Effector CD8-positive, alpha-beta T cell (primary cell): ENCODE results near the gene GPRIN2.
"Not testable (repeated sequence)": the region's sequence is repeated elsewhere in the genome, so short reads cannot be mapped to it uniquely, and the experiment has no call there.

ENCODE experiments used
- DNase-seq: peaks from one replicate; lab custom pipeline; 2025; lab: John Stamatoyannopoulos, UW

Gene GPRIN2

DNA sequence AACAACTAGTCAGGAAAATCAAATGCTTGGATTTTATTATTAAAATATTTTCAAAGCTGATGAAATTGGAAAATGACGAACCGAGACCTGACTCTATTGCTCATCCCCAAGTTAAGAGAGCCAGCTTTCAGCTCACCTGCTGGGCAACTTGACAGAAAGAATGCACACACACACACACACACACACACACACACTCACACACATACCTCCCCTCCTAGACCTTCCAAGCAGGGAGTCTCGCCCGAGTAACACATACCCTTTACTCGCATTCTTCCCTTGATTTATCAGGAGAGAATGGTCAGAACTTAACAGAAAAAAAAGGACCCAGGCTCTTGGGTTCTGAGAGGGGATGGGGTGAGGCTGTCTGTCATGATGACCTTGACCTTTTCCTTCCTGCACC, 19.1 kb downstream of the GPRIN2 start:
- DNase-seq, result no peak

DNA sequence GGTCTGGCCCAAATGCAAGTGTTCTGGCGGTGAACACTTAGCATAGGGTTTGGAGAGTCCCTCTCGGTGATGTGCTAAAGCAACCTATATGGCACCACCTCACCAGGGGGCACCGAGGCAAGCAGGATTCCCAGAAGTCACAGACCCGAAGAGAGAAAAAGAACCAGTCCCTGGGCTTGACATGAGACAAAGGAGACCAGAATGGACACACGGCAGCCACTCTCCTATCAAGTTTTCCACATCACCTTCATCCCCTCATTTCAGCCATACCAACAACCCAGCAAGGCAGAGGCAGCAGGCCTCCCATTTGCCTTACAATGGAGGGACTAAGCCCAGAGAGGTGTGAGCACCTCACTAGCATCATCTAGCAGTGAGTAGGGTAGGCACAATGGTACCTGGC, 19.7 kb downstream of the GPRIN2 start:
- DNase-seq, result no peak

DNA sequence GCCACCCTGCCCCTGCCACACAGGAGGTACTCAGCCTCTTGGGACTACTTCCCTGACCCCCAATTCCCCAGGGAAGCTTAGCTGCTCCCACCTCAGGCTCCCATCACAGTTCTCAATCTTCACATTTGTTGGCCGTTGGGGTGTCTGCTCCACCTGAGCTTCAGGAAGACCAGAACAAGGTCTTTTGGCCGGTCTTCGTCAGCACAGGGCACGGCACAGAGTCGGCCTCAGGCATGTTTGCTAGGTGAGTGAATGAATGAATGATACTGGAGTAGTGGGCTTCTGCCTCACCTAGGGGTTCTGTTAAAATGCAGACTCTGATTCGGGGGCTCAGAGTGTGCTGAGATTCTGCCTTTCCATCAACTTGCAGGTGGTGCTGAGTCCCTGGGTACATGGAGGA, 20.3 kb downstream of the GPRIN2 start:
- DNase-seq, result no peak

DNA sequence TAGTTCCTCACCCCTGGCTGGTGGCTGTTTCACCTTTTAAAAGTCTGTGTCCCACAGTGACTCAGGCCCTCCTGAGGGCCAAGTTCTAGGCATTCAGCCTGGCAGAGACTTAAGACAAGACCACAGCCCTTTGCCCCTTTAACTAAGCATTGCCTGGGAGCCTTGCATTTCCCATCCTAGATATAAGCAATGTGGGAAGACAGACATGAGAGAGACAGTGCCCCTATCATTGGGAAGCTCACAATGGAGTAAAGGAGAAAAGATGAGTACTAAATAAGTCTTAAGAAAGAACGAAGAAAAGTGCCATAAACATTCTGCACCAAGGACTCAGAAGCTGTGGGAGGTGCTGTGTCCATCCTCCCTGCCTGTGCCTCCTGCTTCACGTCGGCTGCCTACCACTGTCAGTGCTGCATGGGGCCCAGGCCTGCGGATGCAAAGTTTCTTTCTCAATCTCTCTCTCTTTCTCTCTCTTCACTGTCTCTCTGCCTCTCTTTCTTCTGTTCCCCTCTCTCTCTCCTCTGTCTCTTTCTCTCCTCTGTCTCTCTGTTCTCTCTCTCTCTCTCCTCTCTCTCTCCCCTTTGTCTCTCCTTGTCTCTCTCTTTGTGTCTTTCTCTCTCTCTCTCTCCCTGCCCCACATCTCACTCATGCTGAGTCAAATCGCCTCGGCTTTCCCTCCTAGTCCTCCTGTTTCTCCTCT, 21.5 kb downstream of the GPRIN2 start:
- no peak for DNase-seq

DNA sequence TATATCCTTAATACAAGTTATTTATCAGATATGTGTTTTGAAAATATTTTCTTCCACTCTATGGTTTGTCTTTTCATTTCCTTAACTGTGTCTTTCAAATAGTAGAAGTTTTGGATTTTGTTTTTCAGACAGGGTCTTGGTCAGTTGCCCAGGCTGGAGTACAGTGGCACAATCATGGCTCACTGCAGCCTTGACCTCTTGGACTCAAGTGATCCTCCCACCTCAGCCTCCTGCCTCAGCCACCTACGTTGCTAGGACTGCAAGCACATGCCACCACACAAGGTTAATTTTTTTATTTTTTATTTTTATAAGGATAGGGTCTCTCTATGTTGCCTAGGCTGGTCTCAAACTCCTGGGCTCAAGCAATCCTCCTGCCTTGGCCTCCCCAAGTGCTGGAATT, 24.2 kb downstream of the GPRIN2 start:
- not testable (repeated sequence) for DNase-seq

DNA sequence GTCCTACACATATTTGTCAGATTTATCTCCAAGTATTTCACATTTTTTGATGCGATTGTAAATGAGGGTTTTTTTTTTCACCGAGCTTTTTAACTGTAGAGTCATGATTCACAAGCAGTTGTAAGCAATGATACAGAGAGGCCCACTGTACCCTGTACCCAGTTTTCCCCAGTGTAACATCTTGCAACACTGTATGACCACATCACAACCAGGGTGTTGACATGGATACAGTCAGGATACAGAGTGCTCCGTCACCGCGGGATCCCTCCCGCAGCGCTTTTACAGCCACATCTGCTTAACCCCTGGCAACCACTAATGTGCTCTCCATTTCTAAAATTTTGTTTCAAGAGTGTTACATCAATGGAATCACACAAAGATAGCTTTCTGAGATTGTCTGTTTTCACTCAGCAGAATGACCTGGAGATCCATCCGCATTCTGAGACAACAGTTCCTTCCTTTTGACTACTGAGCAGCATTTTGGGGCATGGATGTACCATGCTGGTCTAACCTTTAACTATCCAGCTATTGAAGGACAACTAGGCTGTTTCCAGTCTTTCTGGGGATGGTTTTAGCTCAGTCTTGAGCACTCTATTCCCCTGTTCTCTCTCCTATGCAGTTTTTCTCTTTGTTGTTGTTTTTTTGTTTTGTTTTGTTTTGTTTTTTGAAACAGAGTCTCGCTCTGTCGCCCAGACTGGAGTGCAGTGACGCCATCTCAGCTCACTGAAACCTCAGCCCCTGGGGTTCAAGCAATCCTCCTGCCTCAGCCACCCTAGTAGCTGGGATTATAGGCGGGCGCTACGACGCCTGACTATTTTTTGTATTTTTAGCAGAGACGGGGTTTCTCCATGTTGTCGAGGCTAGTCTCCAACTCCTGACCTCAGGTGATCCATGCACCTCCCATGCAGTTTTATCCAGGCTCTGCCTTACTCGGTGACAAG, 25.9 kb downstream of the GPRIN2 start:
- no peak for DNase-seq

DNA sequence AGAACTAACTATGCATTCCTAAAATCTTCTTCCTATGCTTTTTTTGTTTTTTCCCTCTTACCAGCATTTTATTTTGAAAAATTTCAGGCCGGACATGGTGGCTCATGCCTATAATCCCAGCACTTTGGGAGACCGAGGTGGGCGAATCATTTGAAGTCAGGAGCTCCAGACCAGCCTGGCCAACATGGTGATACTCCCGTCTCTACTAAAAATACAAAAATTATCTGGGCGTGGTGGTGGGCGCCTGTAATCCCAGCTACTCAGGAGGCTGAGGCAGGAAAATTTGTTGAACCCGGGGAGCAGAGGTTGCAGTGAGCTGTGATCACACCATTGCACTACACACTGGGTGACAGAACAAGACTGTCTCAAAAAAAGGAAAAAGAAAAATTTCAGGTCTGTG, 26.7 kb downstream of the GPRIN2 start:
- not testable (repeated sequence) for DNase-seq

DNA sequence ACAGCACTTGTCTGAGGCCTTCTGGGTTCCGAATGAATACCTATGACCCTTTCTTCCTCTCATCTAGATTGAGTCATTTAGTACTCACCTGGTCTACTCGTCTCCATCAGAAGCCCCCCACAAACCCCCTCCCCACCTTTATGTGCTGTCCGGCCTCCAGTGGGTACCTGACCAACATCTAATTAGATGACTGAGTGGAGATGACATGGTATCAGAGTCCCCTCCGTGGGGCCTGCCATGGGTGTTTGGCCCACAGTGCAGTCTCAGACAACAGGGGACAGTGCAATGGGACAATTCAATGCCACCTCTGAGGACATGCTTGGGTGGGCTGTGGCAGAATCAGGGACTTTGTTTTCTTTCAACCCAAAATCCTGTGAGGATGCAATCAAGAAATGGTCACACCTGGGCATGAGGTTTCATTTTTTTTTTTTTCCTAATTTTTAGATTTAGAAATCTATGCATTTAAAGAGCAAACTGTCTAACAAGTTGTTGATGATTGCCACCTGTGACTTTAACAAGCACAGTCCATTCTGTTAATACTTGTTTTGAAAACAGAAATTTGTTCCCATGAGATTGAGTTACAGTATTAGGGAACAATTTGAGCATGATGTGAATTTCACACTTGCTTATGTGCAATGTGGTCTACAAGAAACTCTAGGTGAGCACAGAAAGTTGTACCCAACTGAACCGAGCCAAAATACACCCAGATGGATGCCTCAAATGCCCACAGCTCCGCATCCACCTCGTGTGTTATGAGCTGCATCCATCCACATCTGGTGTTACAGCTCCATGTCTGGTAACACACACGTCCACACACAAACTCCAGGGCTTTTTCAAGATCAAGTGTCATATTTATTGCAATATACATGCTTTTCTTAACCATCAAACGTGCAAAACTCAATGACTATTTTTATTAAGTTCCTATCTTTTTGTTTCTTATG, 27.5 kb downstream of the GPRIN2 start:
- no peak for DNase-seq

DNA sequence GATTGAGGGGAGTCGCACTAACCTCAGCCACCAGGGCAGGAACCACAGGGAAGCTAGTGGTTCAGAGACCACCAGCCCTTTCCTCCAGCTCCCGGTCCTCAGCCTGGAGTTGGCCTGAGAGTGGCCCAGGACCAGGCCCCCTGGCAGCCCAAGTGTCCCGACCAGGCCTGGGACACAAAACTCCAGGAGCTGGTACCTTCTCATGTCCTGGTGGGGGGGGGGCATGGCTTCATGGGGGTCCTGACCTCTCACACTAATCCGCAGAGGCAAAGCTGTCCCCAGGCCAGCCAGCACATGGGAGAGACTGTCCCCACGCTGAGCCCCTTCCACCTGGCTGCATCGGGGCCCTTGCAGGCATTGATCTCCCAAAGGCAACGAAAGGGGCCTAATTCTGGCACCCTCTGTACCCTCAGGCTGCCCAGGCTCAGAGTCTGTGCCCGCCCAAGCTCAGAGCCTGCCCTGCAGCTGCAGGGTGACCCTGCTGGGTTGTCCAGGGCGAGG, 28.2 kb downstream of the GPRIN2 start:
- DNase-seq, result no peak

DNA sequence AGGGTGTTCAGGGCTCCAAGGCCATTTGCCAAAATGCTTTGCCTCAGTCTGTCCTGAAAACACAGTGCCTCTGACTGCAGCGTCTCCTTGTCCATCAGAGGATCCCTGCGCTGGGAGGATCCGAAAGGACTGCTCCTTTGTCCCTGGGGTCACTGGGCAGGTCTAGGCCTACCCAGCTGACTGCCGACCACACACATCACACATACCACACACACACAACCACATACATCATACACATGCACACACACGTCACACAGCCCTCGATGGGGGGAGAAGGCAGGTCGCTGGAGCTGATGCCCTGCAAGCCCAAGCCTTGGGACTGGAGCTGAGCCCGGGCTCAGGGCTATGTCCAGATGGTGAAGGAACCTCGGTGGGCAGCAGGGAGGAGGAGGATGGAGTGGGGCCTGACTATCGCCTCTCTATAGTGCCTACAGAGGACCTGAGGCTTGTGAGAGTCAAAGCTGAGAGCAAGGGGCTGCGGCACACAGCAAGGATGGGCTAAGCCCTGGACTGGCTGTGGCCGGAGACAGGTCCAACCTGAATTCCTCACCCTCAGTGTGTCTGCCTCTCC, 29.1 kb downstream of the GPRIN2 start:
- DNase-seq, result no peak

DNA sequence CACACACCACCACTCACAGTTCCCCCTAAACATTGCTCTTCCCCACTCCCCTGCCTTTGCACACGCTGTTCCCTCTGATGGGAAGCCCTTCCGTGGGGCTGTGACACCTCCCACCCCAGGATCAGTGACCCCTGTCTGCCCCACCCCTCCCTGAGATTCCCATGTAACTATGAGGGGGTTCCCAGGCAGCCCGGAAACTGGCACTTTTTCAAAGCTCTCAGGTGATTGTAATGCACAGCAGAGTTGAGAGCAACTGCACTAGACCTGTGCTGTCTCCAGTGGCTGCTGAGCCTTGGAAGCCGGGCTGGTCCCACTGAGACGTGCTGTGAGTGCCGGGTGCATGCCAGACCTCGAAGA, 29.8 kb downstream of the GPRIN2 start:
- DNase-seq, result no peak

DNA sequence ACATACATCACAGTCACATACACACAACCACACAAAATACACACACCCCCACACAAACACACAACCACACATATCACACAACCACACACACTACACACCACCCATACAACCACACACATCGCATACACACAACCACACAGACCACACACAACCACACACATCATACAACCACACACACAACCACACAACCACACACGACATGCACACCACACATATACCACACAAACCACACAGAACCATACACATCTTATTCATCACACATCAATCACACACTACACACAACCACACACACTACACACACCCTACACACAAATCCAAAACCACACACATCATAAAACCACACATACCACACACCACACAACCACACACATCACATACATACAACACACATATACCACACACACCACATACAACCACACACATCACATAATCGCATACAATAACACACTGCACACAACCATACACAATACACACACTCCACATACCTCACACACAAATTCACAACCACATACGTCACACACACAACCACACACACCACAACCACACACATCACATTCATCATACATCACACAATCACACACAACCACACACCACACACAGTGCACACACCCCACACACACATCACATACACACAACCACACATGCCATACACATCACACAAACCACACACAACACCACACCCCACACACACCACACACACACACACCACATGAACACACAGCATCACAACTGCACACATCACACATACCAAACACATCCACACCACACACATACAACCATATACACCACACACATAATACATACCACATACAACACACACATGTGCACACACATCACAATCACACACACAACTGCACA, 30.4 kb downstream of the GPRIN2 start:
- no peak for DNase-seq

DNA sequence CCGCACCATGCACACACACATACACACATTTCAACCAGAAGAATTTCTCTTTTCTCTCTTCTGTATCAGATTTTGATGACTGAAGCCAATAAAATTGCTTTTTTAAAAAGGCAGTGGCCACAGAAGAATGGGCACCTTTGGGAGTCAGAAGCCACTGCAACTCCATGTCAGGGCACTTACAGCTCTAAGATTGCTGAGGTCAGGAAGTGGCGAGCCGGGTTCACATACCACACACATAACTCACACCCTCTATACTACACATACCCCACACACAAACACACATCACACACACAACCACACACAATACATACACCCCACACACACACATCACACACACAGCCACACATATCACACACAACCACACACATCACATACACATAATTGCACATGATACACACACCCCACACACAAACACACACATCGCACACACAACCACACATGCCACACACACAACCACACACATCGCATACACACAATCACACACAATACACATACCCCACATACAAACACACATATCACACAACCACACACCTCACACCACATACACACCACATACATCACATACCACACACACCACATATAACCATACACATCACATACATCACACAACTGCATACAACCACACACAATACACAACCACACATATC, 31.2 kb downstream of the GPRIN2 start:
- DNase-seq, result no peak

DNA sequence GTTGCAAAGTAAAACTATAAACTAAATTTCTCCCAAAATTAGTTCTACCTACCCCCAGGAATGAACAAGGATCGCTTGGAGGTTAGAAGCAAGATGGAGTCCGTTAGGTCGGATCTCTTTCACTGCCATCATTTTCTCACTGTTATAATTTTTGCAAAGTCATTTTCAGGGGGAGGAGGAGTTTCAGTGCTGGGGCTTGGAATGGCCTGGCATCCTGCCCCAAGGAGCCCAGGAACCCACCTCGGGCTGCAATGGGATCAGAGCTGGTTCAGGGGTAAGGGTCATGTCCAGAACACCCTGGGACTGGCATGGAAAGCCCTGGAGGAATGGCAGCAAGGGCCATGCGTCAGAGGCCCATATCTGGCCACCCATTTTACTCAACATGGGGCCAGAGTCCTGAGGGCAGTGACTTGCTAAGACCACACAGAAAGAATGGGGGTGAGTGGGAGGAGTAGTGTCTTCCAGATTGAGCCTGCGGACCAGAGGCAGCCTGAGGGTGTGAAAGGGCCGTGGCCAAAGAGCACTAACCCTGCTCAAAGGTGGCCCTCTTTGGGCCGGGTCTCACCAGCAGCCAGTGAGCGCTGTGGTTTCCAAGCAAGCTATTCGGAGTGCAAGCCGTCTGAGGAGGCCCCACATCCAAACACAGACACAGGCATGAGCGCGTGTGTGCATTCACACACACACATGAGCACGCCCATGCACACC, 31.8 kb downstream of the GPRIN2 start:
- no peak for DNase-seq

DNA sequence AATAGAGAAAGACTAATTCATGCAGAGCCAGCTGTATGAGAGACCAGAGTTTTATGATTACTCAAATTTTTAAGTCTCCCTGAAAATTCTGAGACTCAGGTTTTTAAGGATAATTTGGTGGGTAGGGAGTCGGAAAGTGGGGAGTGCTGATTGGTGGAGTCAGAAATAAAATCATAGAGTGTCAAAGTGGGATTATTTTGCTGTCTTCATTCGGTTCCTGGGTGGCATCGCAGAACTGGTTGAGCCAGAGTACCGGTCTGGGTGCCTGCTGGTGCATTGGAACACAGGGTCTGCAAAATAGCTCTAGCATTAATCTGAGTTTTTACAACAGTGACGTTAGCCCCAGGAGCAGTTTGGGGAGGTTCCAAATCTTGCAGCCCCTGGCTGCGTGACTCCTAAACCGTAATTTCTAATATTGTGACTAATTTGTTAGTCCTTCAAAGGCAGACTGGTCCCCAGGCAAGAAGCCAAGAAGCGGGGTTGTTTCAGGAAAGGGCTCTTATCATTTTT, 32.4 kb downstream of the GPRIN2 start:
- DNase-seq, result no peak

DNA sequence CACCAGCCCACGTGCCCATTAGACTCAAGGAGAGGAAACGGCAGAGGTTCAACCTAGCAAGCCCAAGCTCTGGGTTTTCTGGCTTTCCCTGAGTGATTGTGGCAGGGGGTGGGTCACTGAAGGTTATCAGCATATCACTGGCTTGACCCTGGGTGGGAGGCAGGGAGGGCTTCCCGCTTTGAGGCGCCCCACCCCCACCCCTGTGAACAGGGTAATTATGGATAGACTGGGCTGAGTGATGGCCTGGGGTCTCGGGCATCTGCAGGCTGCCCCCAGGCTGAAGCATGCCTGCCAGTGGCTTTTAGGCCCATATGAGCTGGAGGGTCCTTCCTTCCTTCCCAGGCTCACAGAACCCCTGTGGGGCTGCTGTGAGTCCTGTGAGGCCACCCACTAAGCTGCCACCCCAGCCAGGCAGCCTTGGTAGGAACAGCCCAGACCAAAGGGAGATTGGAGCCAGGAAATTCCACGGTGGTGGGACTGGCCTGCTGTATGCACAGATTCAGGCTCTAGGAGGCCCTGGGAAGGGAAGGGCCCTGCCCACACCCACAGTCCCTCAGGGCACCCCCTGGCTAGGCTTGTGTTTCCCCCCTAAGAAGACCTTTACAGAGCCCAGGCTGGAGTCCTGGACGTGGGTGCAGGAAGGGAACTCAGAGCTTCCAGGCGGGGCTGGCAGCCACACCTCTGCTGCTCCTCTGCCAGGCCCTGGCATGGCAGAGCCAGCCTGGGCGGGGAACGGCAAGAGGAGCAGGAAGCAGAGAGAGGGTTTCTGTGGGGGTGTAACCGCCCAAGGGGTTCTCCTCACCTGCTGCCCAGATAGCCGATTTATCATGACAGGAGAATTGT, 33.1 kb downstream of the GPRIN2 start:
- DNase-seq, result no peak

DNA sequence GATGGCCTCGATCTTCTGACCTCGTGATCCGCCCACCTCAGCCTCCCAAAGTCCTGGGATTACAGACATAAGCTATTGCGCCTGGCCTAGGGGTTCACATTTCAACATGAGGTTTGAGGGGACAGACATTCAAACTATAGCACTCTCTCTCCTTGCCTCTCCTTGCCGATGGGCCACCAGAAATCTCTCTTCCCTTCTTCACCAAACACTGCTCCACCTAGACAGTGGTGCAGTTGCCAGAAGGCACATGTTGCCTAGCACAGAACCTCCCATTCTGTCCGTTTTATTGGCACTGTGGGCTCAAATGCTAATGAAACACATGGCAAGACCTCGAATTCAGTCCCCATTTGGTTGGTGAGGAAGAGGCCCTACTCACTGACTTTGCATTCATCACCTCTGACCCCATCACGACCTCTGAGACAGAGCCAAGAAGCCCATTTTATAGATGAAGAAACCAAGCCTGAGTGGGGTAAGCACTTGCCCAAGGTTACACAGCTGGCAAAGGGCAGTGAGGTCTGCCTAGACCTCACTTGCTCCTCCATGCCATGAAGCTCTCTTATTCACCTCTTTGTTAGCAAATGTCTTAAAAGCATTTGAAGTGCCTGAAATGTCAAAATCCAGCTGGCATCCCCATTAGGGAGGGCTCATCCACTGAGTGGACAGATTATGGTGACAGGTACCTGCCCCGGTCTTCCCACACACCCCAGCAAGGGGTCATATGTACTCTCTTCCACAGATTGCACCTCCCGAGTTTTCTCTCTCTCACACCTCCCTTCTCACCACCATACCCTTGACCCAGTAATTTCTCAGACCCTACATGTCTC, 34.0 kb downstream of the GPRIN2 start:
- DNase-seq, result no peak

DNA sequence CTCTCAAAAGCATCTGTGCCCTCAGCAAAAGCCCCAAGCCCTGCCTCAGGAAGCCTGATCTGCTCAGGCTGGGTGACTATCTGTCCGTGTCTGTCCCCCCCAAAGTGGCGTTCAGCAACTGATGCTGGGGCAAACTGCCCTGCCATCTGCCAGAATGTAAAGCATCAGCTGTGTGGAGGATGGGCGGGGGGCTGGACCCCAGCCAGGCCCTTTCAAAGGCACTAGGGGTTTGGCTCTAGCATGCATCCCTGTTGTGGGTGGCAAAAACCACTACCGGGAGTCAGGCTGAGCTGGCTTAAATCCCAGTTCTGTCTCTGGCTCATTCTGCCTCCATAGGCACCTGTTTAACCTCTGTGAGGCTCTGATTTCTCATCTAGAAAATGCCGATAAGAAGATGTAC, 35.5 kb downstream of the GPRIN2 start:
- DNase-seq, result no peak
